H1 (cell line): ENCODE data around the gene ARAP3. TPM values are rescaled to one million over a fixed set of nuclear protein-coding genes. Genes with fewer than 3 reads are reported as not detected.

Source experiments
- polyA plus RNA-seq, 7 experiments: library from polyadenylated mRNA; depleted of rRNA in 3 of 7; stranded (reverse) in 5 of 7; unstranded in 2 of 7; fragments of >200 nt in 5 of 7; fragments of 200-250 nt in 2 of 7; gene quantifications; 1 replicate in 5 of 7; 2 replicates in 1 of 7; 4 replicates in 1 of 7; pipeline versions ENCODE4 v1.2.1 to v1.2.3, GENCODE V29; 2011 to 2013; ENCODE audit warnings: missing spikeins in 2 of 7, mixed read lengths in 2 of 7
- total RNA-seq: library from RNA; stranded (reverse); fragmentation: NEBNext Ultra II Directional; extraction: Animal tissue kit (Norgen Biotek cat#: 25700); gene quantifications from 2 replicates; pipeline ENCODE4 v1.2.1, GENCODE V29; 2021

The ARAP3 gene
- total and polyA plus RNA-seq, 2 of the 8 experiments (the other 6 are each of a cell fraction or from before 2014, with no cell fraction given): 14.4 to 48.6 TPM

Other genes with a start within 250 kb of the ARAP3 start
- gene PCDHGC3, start 206.3 kb downstream of the ARAP3 start, total RNA-seq: 18.6 and 19.6 TPM in 2 replicates
- 4.7 and 11.3 TPM in 2 replicates for gene PCDHGC3, start 206.3 kb downstream of the ARAP3 start, polyA plus RNA-seq (2011; rRNA removed)
- gene PCDHGC4, start 197.2 kb downstream of the ARAP3 start, total RNA-seq: 2.4 and 2.6 TPM in 2 replicates
- 2.1 and 2.8 TPM in 2 replicates for gene PCDHGC4, start 197.2 kb downstream of the ARAP3 start, polyA plus RNA-seq (2011; rRNA removed)
- 0.78 and 1.1 TPM in 2 replicates for gene PCDHGC5, start 193.1 kb downstream of the ARAP3 start, total RNA-seq
- 0.41 and 0.66 TPM in 2 replicates for gene PCDHGC5, start 193.1 kb downstream of the ARAP3 start, polyA plus RNA-seq (2011; rRNA removed)
- 107 and 114 TPM in 2 replicates for gene DIAPH1, start 63.2 kb downstream of the ARAP3 start, total RNA-seq
- 61.2 and 70.9 TPM in 2 replicates for gene DIAPH1, start 63.2 kb downstream of the ARAP3 start, polyA plus RNA-seq (2011; rRNA removed)
- gene HDAC3, start 45.4 kb downstream of the ARAP3 start, total RNA-seq: 98.5 and 99.0 TPM in 2 replicates
- 120 and 124 TPM in 2 replicates for gene HDAC3, start 45.4 kb downstream of the ARAP3 start, polyA plus RNA-seq (2011; rRNA removed)
- gene RELL2, start 45.2 kb downstream of the ARAP3 start, total RNA-seq: 18.6 and 19.2 TPM in 2 replicates
- 23.7 and 33.1 TPM in 2 replicates for gene RELL2, start 45.2 kb downstream of the ARAP3 start, polyA plus RNA-seq (2011; rRNA removed)
- 30.1 and 32.2 TPM in 2 replicates for gene FCHSD1, start 30.8 kb downstream of the ARAP3 start, total RNA-seq
- gene FCHSD1, start 30.8 kb downstream of the ARAP3 start, polyA plus RNA-seq (2011; rRNA removed): 22.0 and 36.8 TPM in 2 replicates
- gene PCDH1, start 196.2 kb upstream of the ARAP3 start, total RNA-seq: 101 and 106 TPM in 2 replicates
- gene PCDH1, start 196.2 kb upstream of the ARAP3 start, polyA plus RNA-seq (2011; rRNA removed): 102 and 120 TPM in 2 replicates
- gene DELE1, start 241.6 kb upstream of the ARAP3 start, total RNA-seq: 59.6 and 61.4 TPM in 2 replicates
- 114 and 132 TPM in 2 replicates for gene DELE1, start 241.6 kb upstream of the ARAP3 start, polyA plus RNA-seq (2011; rRNA removed)